ENCODE results near the gene LMAN2. TPM values are rescaled to one million over a fixed set of nuclear protein-coding genes. Genes with fewer than 3 reads are reported as not detected.

LMAN2 gene
- total and polyA plus RNA-seq, 7 experiments from 2014 or later: 71.8 to 202 (median 102) TPM

GRCh38 chr5:177356746-177357145, 5.3 kb upstream of the LMAN2 start:
- H3K27me3 Mint-ChIP-seq: no peaks in the 10 kb centered on the region
- Histone ChIP-seq H3K27me3 (ENCODE audit: control insufficient read depth in 2 of 2, insufficient read depth in 2 of 2, low read length in 2 of 2) (no peaks in the 10 kb centered on the region), H3K4me3 (ENCODE audit: low read length) (peak overlapping the region; percentile 70), H3K36me3 (ENCODE audit: control insufficient read depth in 2 of 3, insufficient read depth in 3 of 3, low read length in 3 of 3) (peaks cover 0 to 9% (median 0%) of the 10 kb centered on the region in 3 experiments), H3K4me1 (ENCODE audit: control insufficient read depth in 2 of 2, insufficient read depth in 2 of 2, low read length in 2 of 2) (peaks cover 38 to 52% of the 10 kb centered on the region in 2 donors), H3K27ac (ENCODE audit: low read depth, low read length) (peak overlapping the region; percentile 87), H3K9me3 (ENCODE audit: control insufficient read depth in 2 of 3, low read length in 3 of 3) (no peaks in the 10 kb centered on the region)
- POLR2A ChIA-PET: interaction anchor here (0.8 to 8.7 kb wide), 4 partner anchors 15 to 96 kb away, joined by 3 to 123 read pairs (median 4); partner anchors contain the start of gene GRK6
- H3K4me3 Mint-ChIP-seq: peak overlapping the region; percentile 83 to 97 (median 92)
- peak overlapping the region; percentile 80 to 98 (median 94) for H3K27ac Mint-ChIP-seq
- intact Hi-C loops (cut with micrococcal nuclease): loop anchor here (1.0 to 5.0 kb wide), 9 partner anchors 16 to 236 kb away; partner anchors contain the start of genes DDX41 (in 1 of the 2), FAM193B (in 1 of the 2), GRK6 (in 1 of the 2) and NSD1 (in 1 of the 2)
- ATAC-seq (no peak), DNase-seq (no peak)
- H3K9me3 Mint-ChIP-seq: peaks cover 0 to 14% (median 0%) of the 10 kb centered on the region in 11 donors
- CTCF ChIA-PET: interaction anchor here (0.6 to 2.1 kb wide), 5 partner anchors 9 to 348 kb away, joined by 3 to 7 read pairs (median 6); no protein-coding TSS in a partner anchor
- H3K4me1 Mint-ChIP-seq: peaks cover 59 to 81% (median 71%) of the 10 kb centered on the region in 7 donors
- peaks cover 0 to 29% (median 5%) of the 10 kb centered on the region in 5 donors for H3K36me3 Mint-ChIP-seq

- ATAC-seq (no peak), DNase-seq (no peak)
- Histone ChIP-seq H3K4me3 (ENCODE audit: low read length) (no peak overlapping the region), H3K36me3 (ENCODE audit: control insufficient read depth in 2 of 3, insufficient read depth in 3 of 3, low read length in 3 of 3) (peaks cover 0 to 16% (median 0%) of the 10 kb centered on the region in 3 experiments), H3K4me1 (ENCODE audit: control insufficient read depth in 2 of 2, insufficient read depth in 2 of 2, low read length in 2 of 2) (peaks cover 32 to 46% of the 10 kb centered on the region in 2 donors), H3K9me3 (ENCODE audit: control insufficient read depth in 2 of 3, low read length in 3 of 3) (no peaks in the 10 kb centered on the region), H3K27ac (ENCODE audit: low read depth, low read length) (no peak overlapping the region), H3K27me3 (ENCODE audit: control insufficient read depth in 2 of 2, insufficient read depth in 2 of 2, low read length in 2 of 2) (no peaks in the 10 kb centered on the region)
- Mint-ChIP-seq H3K36me3 (peaks cover 0 to 26% (median 5%) of the 10 kb centered on the region in 5 donors), H3K4me3 (peak overlapping the region in 5 of 10 donors; percentile 23 to 94 (median 92)), H3K27ac (peak overlapping the region in 6 of 9 donors; percentile 25 to 95 (median 90)), H3K4me1 (peaks cover 55 to 80% (median 68%) of the 10 kb centered on the region in 7 donors), H3K27me3 (no peaks in the 10 kb centered on the region), H3K9me3 (peaks cover 0 to 14% (median 0%) of the 10 kb centered on the region in 11 donors)
- ChIA-PET POLR2A (interaction anchor here (1.0 to 8.7 kb wide), 6 partner anchors 9 to 97 kb away, joined by 3 to 123 read pairs (median 4); no protein-coding TSS in a partner anchor), CTCF (interaction anchor here (0.6 to 2.1 kb wide), 5 partner anchors 10 to 102 kb away, joined by 3 to 7 read pairs (median 5); no protein-coding TSS in a partner anchor)
- intact Hi-C loops (cut with micrococcal nuclease): loop anchor here (2.0 to 5.0 kb wide), 3 partner anchors 161 to 236 kb away; partner anchors contain the start of genes DDX41 (in 1 of the 2), FAM193B (in 1 of the 2) and TMED9 (in 1 of the 2)
Measured at GRCh38 chr5:177355868-177356168, 4.3 kb upstream of the LMAN2 start.

GRCh38 chr5:177355162-177355867, 3.8 kb upstream of the LMAN2 start:
- H3K36me3 ChIP-seq (ENCODE audit: control insufficient read depth in 2 of 3, insufficient read depth in 3 of 3, low read length in 3 of 3): peaks cover 0 to 16% (median under 1%) of the 10 kb centered on the region in 3 experiments
- H3K27me3 ChIP-seq (ENCODE audit: control insufficient read depth in 2 of 2, insufficient read depth in 2 of 2, low read length in 2 of 2): no peaks in the 10 kb centered on the region
- Mint-ChIP-seq H3K27ac (peak overlapping the region in 6 of 9 donors; percentile 43 to 93 (median 84)), H3K9me3 (peaks cover 0 to 14% (median 0%) of the 10 kb centered on the region in 11 donors), H3K36me3 (peaks cover 0 to 28% (median 5%) of the 10 kb centered on the region in 5 donors), H3K4me3 (peak overlapping the region in 3 of 10 donors; percentile 23 to 92 (median 63)), H3K4me1 (peaks cover 60 to 80% (median 69%) of the 10 kb centered on the region in 7 donors), H3K27me3 (no peaks in the 10 kb centered on the region)
- no peak for DNase-seq
- intact Hi-C loops (cut with micrococcal nuclease): loop anchor here in 1 of 2 donors (5.0 kb wide), 1 partner anchor 237 kb away; the partner anchor contains the start of gene TMED9
- ATAC-seq: no peak
- ChIA-PET CTCF (interaction anchor here (0.6 to 2.1 kb wide), 5 partner anchors 10 to 121 kb away, joined by 3 to 7 read pairs (median 5); no protein-coding TSS in a partner anchor), POLR2A (interaction anchor here (1.0 to 8.7 kb wide), 7 partner anchors 10 to 98 kb away, joined by 3 to 123 read pairs (median 4); no protein-coding TSS in a partner anchor)
- H3K9me3 ChIP-seq (ENCODE audit: control insufficient read depth in 2 of 3, low read length in 3 of 3): no peaks in the 10 kb centered on the region
- H3K4me1 ChIP-seq (ENCODE audit: control insufficient read depth in 2 of 2, insufficient read depth in 2 of 2, low read length in 2 of 2): peaks cover 35 to 48% of the 10 kb centered on the region in 2 donors
- no peak overlapping the region for H3K27ac ChIP-seq (ENCODE audit: low read depth, low read length)
- H3K4me3 ChIP-seq (ENCODE audit: low read length): no peak overlapping the region

GRCh38 chr5:177354711-177355110, 3.2 kb upstream of the LMAN2 start:
- peaks cover 60 to 80% (median 69%) of the 10 kb centered on the region in 7 donors for H3K4me1 Mint-ChIP-seq
- H3K4me3 Mint-ChIP-seq: peak overlapping the region in 5 of 10 donors; percentile 23 to 64 (median 40)
- peak overlapping the region in 6 of 9 donors; percentile 12 to 92 (median 62) for H3K27ac Mint-ChIP-seq

GRCh38 chr5:177354256-177354655, 2.8 kb upstream of the LMAN2 start:
- ChIA-PET POLR2A (interaction anchor here (1.0 to 8.7 kb wide), 2 partner anchors 11 to 18 kb away, joined by 3 to 123 read pairs; no protein-coding TSS in a partner anchor), CTCF (interaction anchor here (0.6 kb wide), 1 partner anchor 743 kb away, joined by 3 read pairs; no protein-coding TSS in a partner anchor)
- Histone ChIP-seq H3K36me3 (ENCODE audit: control insufficient read depth in 2 of 3, insufficient read depth in 3 of 3, low read length in 3 of 3) (peaks cover 0 to 26% (median 5%) of the 10 kb centered on the region in 3 experiments), H3K27ac (ENCODE audit: low read depth, low read length) (no peak overlapping the region), H3K9me3 (ENCODE audit: control insufficient read depth in 2 of 3, low read length in 3 of 3) (no peaks in the 10 kb centered on the region), H3K4me3 (ENCODE audit: low read length) (no peak overlapping the region), H3K4me1 (ENCODE audit: control insufficient read depth in 2 of 2, insufficient read depth in 2 of 2, low read length in 2 of 2) (peaks cover 35 to 48% of the 10 kb centered on the region in 2 donors), H3K27me3 (ENCODE audit: control insufficient read depth in 2 of 2, insufficient read depth in 2 of 2, low read length in 2 of 2) (no peaks in the 10 kb centered on the region)
- Mint-ChIP-seq H3K9me3 (peaks cover 0 to 14% (median 0%) of the 10 kb centered on the region in 11 donors), H3K4me1 (peaks cover 60 to 80% (median 69%) of the 10 kb centered on the region in 7 donors), H3K36me3 (peaks cover 0 to 24% (median 10%) of the 10 kb centered on the region in 5 donors), H3K27ac (peak overlapping the region in 6 of 9 donors; percentile 8 to 92 (median 54)), H3K27me3 (no peaks in the 10 kb centered on the region), H3K4me3 (peak overlapping the region in 1 of 10 donors; percentile 30)
- no peak for DNase-seq
- intact Hi-C loops (cut with micrococcal nuclease): loop anchor here (5.0 kb wide), 3 partner anchors 222 to 817 kb away; partner anchors contain the start of genes NSD1 (in 1 of the 2), RNF44 (in 1 of the 2) and ZNF346 (in 1 of the 2)
- no peak for ATAC-seq

More at GRCh38 chr5:177354711-177355110, 3.2 kb upstream of the LMAN2 start:
- no peaks in the 10 kb centered on the region for H3K27me3 Mint-ChIP-seq
- CTCF ChIA-PET: interaction anchor here (0.6 to 2.1 kb wide), 3 partner anchors 11 to 743 kb away, joined by 3 to 6 read pairs (median 5); no protein-coding TSS in a partner anchor
- H3K9me3 Mint-ChIP-seq: peaks cover 0 to 14% (median 0%) of the 10 kb centered on the region in 11 donors
- DNase-seq: no peak
- Histone ChIP-seq H3K36me3 (ENCODE audit: control insufficient read depth in 2 of 3, insufficient read depth in 3 of 3, low read length in 3 of 3) (peaks cover 0 to 22% (median 5%) of the 10 kb centered on the region in 3 experiments), H3K27ac (ENCODE audit: low read depth, low read length) (no peak overlapping the region), H3K4me1 (ENCODE audit: control insufficient read depth in 2 of 2, insufficient read depth in 2 of 2, low read length in 2 of 2) (peaks cover 35 to 48% of the 10 kb centered on the region in 2 donors), H3K9me3 (ENCODE audit: control insufficient read depth in 2 of 3, low read length in 3 of 3) (no peaks in the 10 kb centered on the region), H3K4me3 (ENCODE audit: low read length) (no peak overlapping the region), H3K27me3 (ENCODE audit: control insufficient read depth in 2 of 2, insufficient read depth in 2 of 2, low read length in 2 of 2) (no peaks in the 10 kb centered on the region)
- no peak for ATAC-seq
- intact Hi-C loops (cut with micrococcal nuclease): loop anchor here (5.0 kb wide), 4 partner anchors 222 to 817 kb away; partner anchors contain the start of genes NSD1 (in 1 of the 2), RNF44 (in 1 of the 2), TMED9 (in 1 of the 2) and ZNF346 (in 1 of the 2)
- peaks cover 0 to 26% (median 8%) of the 10 kb centered on the region in 5 donors for H3K36me3 Mint-ChIP-seq
- POLR2A ChIA-PET: interaction anchor here (1.0 to 8.7 kb wide), 2 partner anchors 10 to 17 kb away, joined by 3 to 123 read pairs; no protein-coding TSS in a partner anchor
